ENCODE results near the gene DLGAP4. TPM values are rescaled to one million over a fixed set of nuclear protein-coding genes. Genes with fewer than 3 reads are reported as not detected.

DLGAP4 gene
- polyA plus RNA-seq, 4 donors = 45.2 to 78.3 (median 64.8) TPM

GRCh38 chr20:36349384-36350170 lies 43.4 kb downstream of the DLGAP4 start:
- no peak for DNase-seq (ENCODE audit: low read depth in 4 of 4, low spot score in 2 of 4)

DNA sequence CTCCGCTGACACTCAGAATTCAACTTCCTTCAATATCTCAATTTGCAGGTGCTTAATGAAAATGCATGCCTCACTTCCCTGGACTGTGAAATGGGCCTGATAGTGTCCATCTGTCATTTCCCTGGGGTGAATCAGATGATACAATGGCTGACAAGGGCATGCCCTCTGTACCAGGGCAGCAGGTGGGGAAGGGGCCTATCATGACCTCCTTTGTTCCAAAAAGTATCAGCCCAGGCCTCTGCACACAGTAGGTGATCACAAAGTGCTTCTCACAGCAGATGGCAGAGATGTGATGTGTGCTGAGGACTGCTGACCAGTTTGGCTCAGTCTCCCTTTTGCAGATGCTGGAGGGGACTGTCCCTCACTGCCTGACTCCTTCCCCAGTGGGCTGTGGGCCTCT lies 44.3 kb downstream of the DLGAP4 start:
- no peak for DNase-seq (ENCODE audit: low read depth in 4 of 4, low spot score in 2 of 4)

- DNase-seq (ENCODE audit: low read depth in 4 of 4, low spot score in 2 of 4) = no peak
Measured at GRCh38 chr20:36351937-36352336, 45.8 kb downstream of the DLGAP4 start.

GRCh38 chr20:36352843-36353553 lies 46.9 kb downstream of the DLGAP4 start:
- DNase-seq (ENCODE audit: low read depth in 4 of 4, low spot score in 2 of 4) = no peak

- DNase-seq (ENCODE audit: low read depth in 4 of 4, low spot score in 2 of 4) = no peak
Measured at GRCh38 chr20:36353740-36354139, 47.6 kb downstream of the DLGAP4 start.

DNA sequence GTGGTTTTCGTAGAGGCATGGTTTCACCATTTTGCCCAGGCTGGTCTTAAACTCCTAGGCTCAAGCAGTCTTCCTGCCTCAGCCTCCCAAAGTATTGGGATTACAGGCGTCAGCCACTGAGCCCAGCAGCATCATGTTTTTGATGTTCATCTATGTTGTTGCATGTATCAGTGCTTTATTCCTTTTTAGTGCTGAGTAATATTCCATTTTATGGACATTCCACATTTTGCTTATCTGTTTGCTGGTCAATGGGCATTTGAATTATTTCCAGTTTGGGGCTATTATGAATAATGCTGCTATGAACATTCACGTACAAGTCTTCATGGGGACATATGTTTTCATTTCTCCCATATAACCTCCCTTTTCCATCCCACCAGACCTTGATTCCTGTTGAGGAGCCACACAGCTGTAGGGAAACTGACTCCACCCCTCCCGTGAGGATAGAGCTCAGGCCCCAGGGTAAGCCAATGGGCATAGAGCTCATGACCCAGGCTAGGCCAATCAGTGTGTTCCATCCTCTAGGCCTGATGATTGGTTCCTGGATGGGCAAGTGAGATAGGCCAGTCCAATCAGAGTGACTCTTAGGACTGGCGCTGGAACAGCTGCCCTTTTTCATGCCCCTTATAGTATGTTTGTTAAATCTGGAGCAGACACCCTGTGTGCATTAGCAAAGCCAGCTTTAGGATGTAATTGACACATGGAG lies 49.5 kb downstream of the DLGAP4 start:
- DNase-seq (ENCODE audit: low read depth in 4 of 4, low spot score in 2 of 4) = no peak

DNA sequence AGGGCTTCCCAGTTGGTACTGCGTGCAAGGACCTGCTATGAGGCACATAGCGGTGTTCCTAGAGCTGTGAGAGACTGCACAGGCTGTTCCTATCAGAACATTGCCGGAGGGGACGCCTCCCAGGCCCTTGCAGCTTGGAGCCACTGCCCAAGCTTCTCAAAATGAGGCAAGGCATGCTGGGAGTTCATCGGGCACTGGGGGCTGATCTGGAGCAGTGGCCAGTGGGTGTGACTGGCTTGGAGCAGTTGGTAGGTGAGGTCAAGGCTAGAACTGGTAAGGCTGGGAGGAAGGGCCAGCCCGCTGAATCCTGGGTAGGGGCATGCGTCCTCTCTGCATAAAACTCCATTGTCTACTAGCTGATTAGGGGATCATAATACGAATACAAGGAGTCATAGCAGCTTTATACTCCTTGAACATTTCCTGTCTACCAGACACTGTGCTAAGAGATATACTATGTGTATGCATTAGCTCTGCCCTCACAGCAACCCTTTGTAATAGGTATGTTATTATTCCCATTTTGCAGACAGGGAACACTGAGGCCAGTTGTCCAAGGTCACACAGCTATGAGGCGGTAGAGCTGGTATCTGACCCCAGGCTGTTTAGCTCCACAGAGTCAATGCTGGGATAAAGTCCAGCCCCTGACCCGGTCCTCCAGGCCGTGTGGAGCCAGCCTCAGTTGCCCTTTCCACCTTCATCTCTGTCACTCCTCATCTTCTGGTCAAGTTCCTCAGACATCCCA lies 53.7 kb downstream of the DLGAP4 start:
- DNase-seq (ENCODE audit: low read depth in 4 of 4, low spot score in 2 of 4) = no peak

GRCh38 chr20:36360429-36360828 lies 54.3 kb downstream of the DLGAP4 start:
- DNase-seq (ENCODE audit: low read depth in 4 of 4, low spot score in 2 of 4) = no peak

DNA sequence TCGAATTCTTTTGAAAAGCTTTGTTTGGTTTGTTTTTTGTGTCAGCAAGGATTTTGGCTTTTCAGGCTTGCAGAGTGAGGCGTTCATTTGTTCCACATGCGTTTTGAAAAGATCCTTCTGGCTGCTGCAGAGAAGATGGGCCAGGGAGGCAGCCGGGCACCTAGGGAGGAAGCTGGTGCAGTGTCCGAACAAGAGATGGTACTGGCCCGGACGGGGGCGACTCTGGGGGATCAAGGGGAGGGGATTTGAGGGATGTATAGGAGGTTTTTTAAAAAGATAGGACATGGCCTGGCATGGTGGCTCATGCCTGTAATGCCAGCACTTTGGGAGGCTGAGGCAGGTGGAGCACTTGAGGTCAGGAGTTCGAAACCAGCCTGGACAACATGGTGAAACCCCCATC lies 55.3 kb downstream of the DLGAP4 start:
- DNase-seq (ENCODE audit: low read depth in 4 of 4, low spot score in 2 of 4) = no peak

DNA sequence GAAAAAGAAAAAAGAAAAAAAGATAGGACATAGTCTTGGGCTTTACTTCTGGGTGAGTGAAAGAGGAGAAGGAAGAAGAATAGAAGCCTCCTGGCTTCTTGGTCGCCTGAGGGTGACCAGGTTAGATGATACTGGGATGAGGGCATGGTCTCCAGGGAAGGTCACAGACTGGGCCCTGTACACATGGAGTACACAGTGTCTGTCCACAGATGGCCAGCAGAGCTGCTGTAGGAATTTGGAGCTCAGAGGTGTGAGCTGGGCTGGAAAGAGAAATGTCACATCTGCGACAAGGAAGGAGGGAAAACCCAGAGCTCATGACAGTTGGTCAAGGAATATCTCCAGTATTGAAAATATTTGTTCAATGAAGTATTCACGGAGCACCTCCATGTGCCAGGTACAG lies 56.1 kb downstream of the DLGAP4 start:
- DNase-seq (ENCODE audit: low read depth in 4 of 4, low spot score in 2 of 4) = no peak

GRCh38 chr20:36362978-36363713 lies 57.0 kb downstream of the DLGAP4 start:
- no peak for DNase-seq (ENCODE audit: low read depth in 4 of 4, low spot score in 2 of 4)

GRCh38 chr20:36364506-36364905 lies 58.4 kb downstream of the DLGAP4 start:
- no peak for DNase-seq (ENCODE audit: low read depth in 4 of 4, low spot score in 2 of 4)

GRCh38 chr20:36366623-36367369 lies 60.7 kb downstream of the DLGAP4 start:
- no peak for DNase-seq (ENCODE audit: low read depth in 4 of 4, low spot score in 2 of 4)

DNA sequence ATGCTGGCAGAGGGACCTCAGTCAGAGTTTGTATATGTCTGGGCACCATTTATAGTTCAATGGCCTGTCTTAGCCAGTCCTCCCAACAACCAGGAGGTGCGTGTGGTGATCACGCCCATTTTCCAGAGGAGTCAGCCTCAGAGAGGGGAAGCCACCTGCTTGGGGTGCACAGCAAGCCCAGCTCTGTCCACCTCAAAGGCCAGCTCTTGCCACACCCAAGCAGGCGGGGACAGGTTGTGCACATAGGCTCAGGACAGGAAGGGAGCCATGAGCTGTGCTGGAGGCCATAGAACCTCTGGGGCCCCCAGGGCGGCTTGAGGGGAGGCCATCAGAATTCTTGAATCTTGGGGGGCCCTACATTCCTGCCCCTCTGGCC lies 61.2 kb downstream of the DLGAP4 start:
- DNase-seq (ENCODE audit: low read depth in 4 of 4, low spot score in 2 of 4) = no peak

DNA sequence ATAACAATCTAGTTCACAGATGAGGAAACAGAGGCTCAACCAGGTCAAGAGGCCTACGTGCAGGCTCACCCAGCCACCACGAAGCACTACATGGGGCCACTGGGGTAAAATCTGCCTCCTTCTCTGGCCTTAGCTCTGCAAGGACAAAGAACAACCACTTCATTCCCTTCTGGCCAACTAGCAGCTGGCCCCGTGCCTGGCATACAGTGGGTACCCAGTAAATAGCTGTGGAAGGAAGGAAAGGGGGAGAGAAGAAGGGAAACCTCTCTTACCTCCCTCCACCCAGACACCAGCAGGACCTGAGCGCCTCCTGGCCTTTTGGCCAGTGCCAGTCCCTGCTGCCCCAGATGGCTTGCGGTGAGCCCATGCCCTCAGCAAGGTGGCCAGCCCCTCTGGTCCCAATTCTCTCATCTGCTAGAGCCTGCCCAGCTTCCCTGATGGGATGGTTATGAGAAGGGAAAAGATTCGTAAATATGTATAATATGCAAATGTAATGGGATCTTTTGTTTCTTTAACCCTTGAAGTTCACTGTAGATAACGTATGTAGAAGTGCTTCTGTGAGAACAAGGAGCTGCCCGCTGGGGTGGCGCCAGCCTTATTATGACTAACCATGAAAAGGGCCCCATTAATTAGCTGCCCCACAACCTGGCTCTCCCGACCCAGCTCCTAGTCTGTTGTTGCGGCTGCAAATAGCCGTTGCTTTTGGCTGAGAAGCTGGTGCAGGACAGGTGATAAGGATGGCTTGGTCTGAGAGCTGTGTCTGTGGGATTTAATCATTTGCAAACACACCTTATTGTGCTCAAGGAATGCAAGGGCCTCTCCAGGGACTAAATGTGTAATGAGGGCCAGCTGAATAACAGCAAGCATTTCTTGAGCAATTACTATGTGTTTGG lies 62.0 kb downstream of the DLGAP4 start:
- DNase-seq (ENCODE audit: low read depth in 4 of 4, low spot score in 2 of 4) = no peak

DNA sequence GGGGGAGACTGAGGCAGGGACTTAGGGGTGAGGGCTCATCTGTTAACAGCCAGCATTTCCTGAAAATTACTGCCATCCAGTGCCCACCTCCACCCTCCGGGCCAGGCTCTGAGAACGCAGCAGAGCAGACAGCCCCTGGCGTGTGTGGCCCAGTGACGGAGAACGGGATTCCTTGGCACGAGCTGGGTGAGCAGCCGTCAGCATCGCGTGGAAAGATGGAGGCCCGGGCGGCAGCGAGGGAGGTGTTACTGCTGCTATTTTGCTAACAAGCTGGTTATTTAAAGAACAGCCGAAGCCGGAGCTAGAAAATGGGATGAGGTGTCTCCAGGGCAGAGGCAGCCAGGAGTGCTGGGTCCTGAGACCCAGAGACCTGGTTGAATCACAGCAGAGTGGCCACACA lies 62.7 kb downstream of the DLGAP4 start:
- no peak for DNase-seq (ENCODE audit: low read depth in 4 of 4, low spot score in 2 of 4)

DNA sequence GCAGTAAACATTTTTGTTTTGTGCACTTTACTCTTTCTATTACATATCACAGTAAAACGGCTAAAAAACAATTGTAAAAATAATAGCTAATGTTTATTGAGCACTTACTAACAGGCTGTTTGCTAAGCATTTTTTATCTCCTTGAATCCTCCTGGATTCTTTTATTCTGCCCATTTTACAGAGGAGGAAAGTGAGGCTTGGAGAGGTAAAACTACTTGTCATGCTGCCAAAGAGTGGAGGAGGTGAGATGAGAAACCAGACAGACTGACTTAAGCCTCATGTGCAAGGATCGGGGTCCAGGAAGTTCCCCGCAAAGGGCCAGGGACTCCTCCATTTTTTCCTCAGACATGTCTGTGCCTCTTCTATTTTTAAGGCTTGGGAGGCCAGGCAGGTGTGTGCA lies 63.6 kb downstream of the DLGAP4 start:
- DNase-seq (ENCODE audit: low read depth in 4 of 4, low spot score in 2 of 4) = no peak

DNA sequence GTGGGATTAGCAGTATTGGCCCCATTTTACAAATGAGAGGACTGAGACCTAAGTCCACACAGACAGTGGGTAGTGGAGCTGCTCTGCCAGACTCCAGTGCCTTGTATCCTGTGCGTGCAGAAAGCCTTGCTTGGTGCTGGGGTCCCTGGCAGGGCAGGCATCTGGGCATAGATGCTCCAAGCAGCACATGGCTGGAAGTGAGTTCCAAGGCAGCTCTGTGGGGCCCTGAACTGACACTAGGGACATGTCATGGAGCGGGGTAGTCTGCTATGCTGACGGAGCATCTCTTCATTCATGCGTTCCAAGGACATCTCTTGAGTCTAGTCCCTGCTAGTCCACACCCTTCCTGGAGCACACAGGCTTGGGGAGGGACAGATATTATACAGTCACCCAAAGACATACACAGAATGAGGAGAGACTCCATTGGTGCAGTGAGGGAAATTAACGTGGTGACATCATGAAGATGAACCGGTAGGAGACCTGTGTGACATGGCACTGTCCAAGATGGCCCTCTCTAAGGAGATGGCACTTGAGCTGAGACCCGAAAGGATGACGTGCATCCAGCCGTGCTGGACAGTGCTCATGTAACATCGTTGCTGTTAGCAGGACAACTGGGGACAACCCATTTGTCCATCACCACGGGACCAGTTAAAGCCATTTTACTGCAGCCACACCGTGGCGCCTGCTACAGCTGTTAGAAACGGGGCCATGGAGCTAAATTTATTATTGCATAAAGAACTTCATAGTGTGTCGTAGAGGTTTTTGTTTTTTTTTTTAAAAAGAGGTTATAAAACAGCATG lies 65.1 kb downstream of the DLGAP4 start:
- DNase-seq (ENCODE audit: low read depth in 4 of 4, low spot score in 2 of 4) = no peak

Data from left renal cortex interstitium (tissue), 4 donors.